Gastrocnemius medialis (tissue), 4 donors: ENCODE measurements around the gene NPHS1.

ENCODE experiments used
- POLR2A ChIP-seq, 2 donors: fragments of 450-650 bp; IDR thresholded peaks; one replicate each; pipeline ENCODE4 v1.6.1; 2017; ENCODE audit warnings: antibody characterized with exemption in 2 of 2, mild to moderate bottlenecking in 2 of 2, moderate library complexity in 2 of 2
- TF ChIP-seq, protein P1 (sequence below), 5 experiments: fragments of 450-650 bp in 3 of 5; fragments of 200-600 bp in 2 of 5; sonication (generic) in 2 of 5; IDR thresholded peaks in 4 of 5; conservative IDR thresholded peaks in 1 of 5; 1 replicate in 4 of 5; 2 replicates in 1 of 5; pipeline ENCODE4 v1.5.1; 2016 to 2019; ENCODE audit warnings: antibody characterized with exemption in 5 of 5, mild to moderate bottlenecking in 3 of 5, moderate library complexity in 3 of 5

DNA sequence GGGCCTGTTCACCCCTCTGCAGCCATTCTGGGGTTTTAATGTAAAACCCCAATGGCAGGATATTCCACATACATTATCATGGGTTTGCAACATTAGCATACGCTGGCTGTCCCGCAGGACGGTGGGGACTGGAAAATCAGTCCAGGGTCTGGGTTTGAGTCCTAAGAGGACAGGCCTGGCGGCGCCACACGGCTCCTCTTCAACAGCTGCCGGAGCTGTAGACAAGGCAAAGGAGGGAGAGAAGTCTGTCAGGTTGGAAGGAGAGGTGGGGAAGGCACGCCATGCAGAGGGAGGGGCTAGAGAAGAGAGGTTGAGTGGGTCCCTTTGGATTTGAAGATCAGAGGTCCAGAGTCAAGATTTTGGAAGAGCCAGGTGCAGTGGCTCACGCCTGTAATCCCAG is 36.1 kb upstream of the NPHS1 start:
- TF ChIP-seq, protein P1, sequence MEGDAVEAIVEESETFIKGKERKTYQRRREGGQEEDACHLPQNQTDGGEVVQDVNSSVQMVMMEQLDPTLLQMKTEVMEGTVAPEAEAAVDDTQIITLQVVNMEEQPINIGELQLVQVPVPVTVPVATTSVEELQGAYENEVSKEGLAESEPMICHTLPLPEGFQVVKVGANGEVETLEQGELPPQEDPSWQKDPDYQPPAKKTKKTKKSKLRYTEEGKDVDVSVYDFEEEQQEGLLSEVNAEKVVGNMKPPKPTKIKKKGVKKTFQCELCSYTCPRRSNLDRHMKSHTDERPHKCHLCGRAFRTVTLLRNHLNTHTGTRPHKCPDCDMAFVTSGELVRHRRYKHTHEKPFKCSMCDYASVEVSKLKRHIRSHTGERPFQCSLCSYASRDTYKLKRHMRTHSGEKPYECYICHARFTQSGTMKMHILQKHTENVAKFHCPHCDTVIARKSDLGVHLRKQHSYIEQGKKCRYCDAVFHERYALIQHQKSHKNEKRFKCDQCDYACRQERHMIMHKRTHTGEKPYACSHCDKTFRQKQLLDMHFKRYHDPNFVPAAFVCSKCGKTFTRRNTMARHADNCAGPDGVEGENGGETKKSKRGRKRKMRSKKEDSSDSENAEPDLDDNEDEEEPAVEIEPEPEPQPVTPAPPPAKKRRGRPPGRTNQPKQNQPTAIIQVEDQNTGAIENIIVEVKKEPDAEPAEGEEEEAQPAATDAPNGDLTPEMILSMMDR (IDR thresholded peaks at IDR 0.05 in 4 of 5, conservative IDR thresholded peaks at IDR 0.05 in 1 of 5): no peak
- TF ChIP-seq POLR2A (IDR thresholded peaks at IDR 0.05): no peak
